A549 (cell line): Measurements from ENCODE around the gene SUN2. TPM values are rescaled to one million over a fixed set of nuclear protein-coding genes. Genes with fewer than 3 reads are reported as not detected.

Source experiments
- ATAC-seq, 2 experiments: fragments of 200-7000 bp in 1 of 2; fragments of >200 bp in 1 of 2; cut with Nextera tagmentation in 1 of 2; cut with Tn5 transposase in 1 of 2; 3 replicates each; pipeline versions ENCODE4 v1.8.0 to v1.9.1; 2018 to 2020; ENCODE audit warnings: mild to moderate bottlenecking in 1 of 2, moderate library complexity in 1 of 2
- CTCF ChIA-PET: fragments of 300-600 bp; sonication (Branson Sonifier 250); formaldehyde crosslinking; extraction: SDS; loops from one replicate; lab custom pipeline; 2021; ENCODE audit warnings: antibody characterized with exemption, inconsistent platforms; lab: Yijun Ruan, JAX
- POLR2A ChIA-PET: fragments of 350-600 bp; formaldehyde crosslinking; extraction: SDS; loops from one replicate; lab custom pipeline; 2021; ENCODE audit warnings: antibody characterized with exemption, inconsistent platforms; lab: Yijun Ruan, JAX
- DNase-seq, 2 experiments: peaks; one replicate each; pipeline versions ENCODE4 v3.0.0 to v3.0.0-alpha.2; 2011 to 2016; ENCODE audit warnings: low read depth in 1 of 2, low spot score in 1 of 2
- FAIRE-seq: peaks from 2 replicates; lab custom pipeline; 2011; peaks lifted over from hg19 to GRCh38; lab: Jason Lieb, UNC
- H3K27ac ChIP-seq, 2 experiments: fragments of >200 bp; sonication (Bioruptor Twin); formaldehyde crosslinking; 3 replicates each; pipeline ENCODE4 v1.5.1; 2016 to 2017
- H3K4me1 ChIP-seq: fragments of >200 bp; sonication (Bioruptor Twin); formaldehyde crosslinking; 3 replicates; pipeline ENCODE4 v1.6.1; 2016
- H3K4me2 ChIP-seq: fragments of >200 bp; sonication (Bioruptor Twin); formaldehyde crosslinking; 3 replicates; pipeline ENCODE4 v1.6.1; 2016
- H3K4me3 ChIP-seq: fragments of >200 bp; sonication (Bioruptor Twin); formaldehyde crosslinking; 3 replicates; pipeline ENCODE4 v1.5.1; 2016
- H3K9me3 ChIP-seq: fragments of >200 bp; sonication (Bioruptor Twin); formaldehyde crosslinking; 3 replicates; pipeline ENCODE4 v1.6.1; 2016
- ATOH8 ChIP-seq: fragments of 250-450 bp; sonication (Bioruptor Pico); IDR thresholded peaks from 2 replicates; pipeline ENCODE4 v1.5.0; 2020; ENCODE audit warnings: low read depth, mild to moderate bottlenecking, moderate library complexity
- BCL3 ChIP-seq: fragments of >200 bp; sonication (Bioruptor Twin); formaldehyde crosslinking; IDR thresholded peaks from 3 replicates; pipeline ENCODE4 v1.6.1; 2016
- CBX2 ChIP-seq: fragments of 200-600 bp; sonication (generic); IDR thresholded peaks from 2 replicates; pipeline ENCODE4 v1.6.1; 2016; ENCODE audit warnings: low read depth, mild to moderate bottlenecking, borderline replicate concordance
- CBX8 ChIP-seq: fragments of 200-600 bp; sonication (generic); IDR thresholded peaks from 2 replicates; pipeline ENCODE4 v1.6.1; 2016
- CEBPB ChIP-seq, 2 experiments: fragments of >200 bp in 1 of 2; sonication (Bioruptor Twin) in 1 of 2; formaldehyde crosslinking in 1 of 2; IDR thresholded peaks; 2 replicates each; pipeline ENCODE4 v1.6.1; 2012 to 2016
- CHD2 ChIP-seq: fragments of 150-350 bp; IDR thresholded peaks from 2 replicates; pipeline ENCODE4 v1.6.1; 2014; ENCODE audit warnings: low read length; ENCODE audit not compliant: partially characterized antibody
- CHD4 ChIP-seq: fragments of 200-600 bp; sonication (generic); IDR thresholded peaks from 2 replicates; pipeline ENCODE4 v1.6.1; 2016; ENCODE audit warnings: antibody characterized with exemption, mild to moderate bottlenecking, borderline replicate concordance
- EHF ChIP-seq: fragments of 250-450 bp; sonication (Bioruptor Pico); IDR thresholded peaks from 2 replicates; pipeline ENCODE4 v1.5.0; 2020; ENCODE audit warnings: mild to moderate bottlenecking
- EHMT2 ChIP-seq: fragments of 200-600 bp; sonication (generic); IDR thresholded peaks from 2 replicates; pipeline ENCODE4 v1.6.1; 2016; ENCODE audit warnings: antibody characterized with exemption, low read depth, mild to moderate bottlenecking, moderate library complexity
- HEYL ChIP-seq: fragments of 250-450 bp; sonication (Bioruptor Pico); IDR thresholded peaks from 2 replicates; pipeline ENCODE4 v1.8.0; 2021; ENCODE audit warnings: mild to moderate bottlenecking, moderate library complexity
- HOXB13 ChIP-seq: fragments of 250-450 bp; sonication (Bioruptor Pico); IDR thresholded peaks from 2 replicates; pipeline ENCODE4 v1.5.0; 2020; ENCODE audit warnings: low read depth, mild to moderate bottlenecking, moderate library complexity
- HOXB5 ChIP-seq: fragments of 250-450 bp; sonication (Bioruptor Pico); IDR thresholded peaks from 2 replicates; pipeline ENCODE4 v1.5.0; 2020; ENCODE audit warnings: mild to moderate bottlenecking, moderate library complexity
- KDM5A ChIP-seq: fragments of 200-600 bp; sonication (generic); IDR thresholded peaks from 2 replicates; pipeline ENCODE4 v1.6.1; 2016; ENCODE audit warnings: antibody characterized with exemption, mild to moderate bottlenecking
- POLR2AphosphoS2 ChIP-seq: conservative IDR thresholded peaks from 2 replicates; pipeline ENCODE4 v1.6.1; 2012; ENCODE audit warnings: low read length, improper control_type of control experiment, inconsistent platforms
- RAD21 ChIP-seq, 2 experiments: fragments of >200 bp in 1 of 2; sonication (Bioruptor Twin) in 1 of 2; formaldehyde crosslinking in 1 of 2; IDR thresholded peaks in 1 of 2; conservative IDR thresholded peaks in 1 of 2; 2 replicates in 1 of 2; 3 replicates in 1 of 2; pipeline ENCODE4 v1.6.1; 2012 to 2018; ENCODE audit warnings: inconsistent platforms in 1 of 2
- TP53 ChIP-seq: fragments of 250-450 bp; sonication (Bioruptor Pico); IDR thresholded peaks from 2 replicates; pipeline ENCODE4 v1.5.0; 2021; ENCODE audit warnings: mild to moderate bottlenecking, moderate library complexity
- WGBS: methylation state at CpG from one replicate; pipeline ENCODE4 v1.1.6; 2017; ENCODE audit errors: missing lambda C conversion rate; 5-methylcytosine and 5-hydroxymethylcytosine counted together
- polyA plus RNA-seq, 4 experiments: library from polyadenylated mRNA; depleted of rRNA in 3 of 4; stranded (reverse); fragments of >200 nt; fragmentation: RNase III in 1 of 4; extraction: RNeasy Plus Mini Kit Qiagen cat#74134 plus additional on column Dnase treatment in 1 of 4; gene quantifications; 2 replicates in 3 of 4; 3 replicates in 1 of 4; pipeline ENCODE4 v1.2.3, GENCODE V29; 2011 to 2017
- TF ChIP-seq, protein P1 (sequence below): IDR thresholded peaks from 2 replicates; pipeline ENCODE4 v1.6.1; 2012; ENCODE audit warnings: low read depth, borderline replicate concordance
- TF ChIP-seq, protein P2 (sequence below): fragments of >200 bp; sonication (Bioruptor Twin); formaldehyde crosslinking; IDR thresholded peaks from 3 replicates; pipeline ENCODE4 v1.5.1; 2016
- TF ChIP-seq, protein P3 (sequence below): IDR thresholded peaks from 2 replicates; pipeline ENCODE4 v1.6.1; 2012

Gene SUN2
- polyA plus RNA-seq, 2 of the 4 experiments (the other 2 are of a cell fraction): 12.6 to 24.0 TPM

GRCh38 chr22:38775656-38776055 is 19.9 kb upstream of the SUN2 start (continued):
- TF ChIP-seq, protein P1, sequence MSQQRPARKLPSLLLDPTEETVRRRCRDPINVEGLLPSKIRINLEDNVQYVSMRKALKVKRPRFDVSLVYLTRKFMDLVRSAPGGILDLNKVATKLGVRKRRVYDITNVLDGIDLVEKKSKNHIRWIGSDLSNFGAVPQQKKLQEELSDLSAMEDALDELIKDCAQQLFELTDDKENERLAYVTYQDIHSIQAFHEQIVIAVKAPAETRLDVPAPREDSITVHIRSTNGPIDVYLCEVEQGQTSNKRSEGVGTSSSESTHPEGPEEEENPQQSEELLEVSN: no peak
- TF ChIP-seq CEBPB (IDR thresholded peaks at IDR 0.05): no peak
- TF ChIP-seq KDM5A: no peak
- no peak for TF ChIP-seq CHD4
- TF ChIP-seq BCL3: no peak

DNA sequence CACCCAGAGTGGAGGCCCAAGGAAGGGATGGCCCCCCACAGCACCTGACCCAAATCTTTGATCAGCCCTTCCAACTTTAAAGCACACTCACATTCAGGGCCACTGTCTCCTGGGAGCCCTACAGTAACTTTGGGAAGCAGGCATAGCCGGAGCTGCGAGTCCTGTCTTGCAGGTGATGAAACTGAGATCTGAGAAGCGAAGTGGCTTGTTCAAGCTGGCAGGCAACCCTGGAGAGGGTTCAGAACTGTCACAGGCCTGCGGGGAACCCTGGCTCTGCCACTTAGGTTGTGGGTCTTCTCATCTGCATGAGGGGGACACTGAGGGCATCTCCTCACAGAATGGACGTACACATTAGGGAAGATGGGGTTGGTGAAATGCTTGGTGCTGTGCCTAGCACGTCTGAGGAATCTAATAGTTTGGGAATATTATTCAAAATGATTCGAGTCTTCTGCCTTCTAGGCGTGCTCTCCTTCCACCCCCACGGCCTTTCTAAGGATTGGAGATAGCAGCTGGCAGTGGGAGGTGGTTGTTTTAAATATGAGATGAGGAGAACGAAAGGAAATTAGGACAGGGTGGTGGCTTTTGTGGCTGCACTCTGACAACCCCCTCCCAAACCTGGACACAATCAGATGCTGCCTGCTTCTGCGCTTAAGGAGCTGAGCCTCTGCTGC is 18.8 kb upstream of the SUN2 start:
- TF ChIP-seq CBX8: no peak
- TF ChIP-seq POLR2AphosphoS2: no peak
- TF ChIP-seq EHF (CRISPR knock-in tag): no peak
- TF ChIP-seq RAD21 (conservative IDR thresholded peaks at IDR 0.05 in 1 of 2, IDR thresholded peaks at IDR 0.05 in 1 of 2): no peak
- TF ChIP-seq, protein P2, sequence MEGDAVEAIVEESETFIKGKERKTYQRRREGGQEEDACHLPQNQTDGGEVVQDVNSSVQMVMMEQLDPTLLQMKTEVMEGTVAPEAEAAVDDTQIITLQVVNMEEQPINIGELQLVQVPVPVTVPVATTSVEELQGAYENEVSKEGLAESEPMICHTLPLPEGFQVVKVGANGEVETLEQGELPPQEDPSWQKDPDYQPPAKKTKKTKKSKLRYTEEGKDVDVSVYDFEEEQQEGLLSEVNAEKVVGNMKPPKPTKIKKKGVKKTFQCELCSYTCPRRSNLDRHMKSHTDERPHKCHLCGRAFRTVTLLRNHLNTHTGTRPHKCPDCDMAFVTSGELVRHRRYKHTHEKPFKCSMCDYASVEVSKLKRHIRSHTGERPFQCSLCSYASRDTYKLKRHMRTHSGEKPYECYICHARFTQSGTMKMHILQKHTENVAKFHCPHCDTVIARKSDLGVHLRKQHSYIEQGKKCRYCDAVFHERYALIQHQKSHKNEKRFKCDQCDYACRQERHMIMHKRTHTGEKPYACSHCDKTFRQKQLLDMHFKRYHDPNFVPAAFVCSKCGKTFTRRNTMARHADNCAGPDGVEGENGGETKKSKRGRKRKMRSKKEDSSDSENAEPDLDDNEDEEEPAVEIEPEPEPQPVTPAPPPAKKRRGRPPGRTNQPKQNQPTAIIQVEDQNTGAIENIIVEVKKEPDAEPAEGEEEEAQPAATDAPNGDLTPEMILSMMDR: no peak
- TF ChIP-seq EHMT2: no peak
- TF ChIP-seq, protein P3, sequence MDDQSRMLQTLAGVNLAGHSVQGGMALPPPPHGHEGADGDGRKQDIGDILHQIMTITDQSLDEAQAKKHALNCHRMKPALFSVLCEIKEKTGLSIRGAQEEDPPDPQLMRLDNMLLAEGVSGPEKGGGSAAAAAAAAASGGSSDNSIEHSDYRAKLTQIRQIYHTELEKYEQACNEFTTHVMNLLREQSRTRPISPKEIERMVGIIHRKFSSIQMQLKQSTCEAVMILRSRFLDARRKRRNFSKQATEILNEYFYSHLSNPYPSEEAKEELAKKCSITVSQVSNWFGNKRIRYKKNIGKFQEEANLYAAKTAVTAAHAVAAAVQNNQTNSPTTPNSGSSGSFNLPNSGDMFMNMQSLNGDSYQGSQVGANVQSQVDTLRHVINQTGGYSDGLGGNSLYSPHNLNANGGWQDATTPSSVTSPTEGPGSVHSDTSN: no peak
- TF ChIP-seq HOXB13: no peak
- TF ChIP-seq HOXB5: no peak
- TF ChIP-seq HEYL (CRISPR knock-in tag): no peak
- no peak for TF ChIP-seq CHD2
- TF ChIP-seq KDM5A: no peak
- no peak for TF ChIP-seq CEBPB (IDR thresholded peaks at IDR 0.05)
- TF ChIP-seq CBX2: no peak
- no peak for TF ChIP-seq ATOH8 (CRISPR knock-in tag)
- TF ChIP-seq TP53 (CRISPR knock-in tag): no peak
- TF ChIP-seq, all 56 proteins: peak for 0
- H3K4me2 ChIP-seq: no peak overlapping the region
- no peak for DNase-seq
- CTCF ChIA-PET: interaction anchor here (0.9 to 1.6 kb wide), 3 partner anchors 8 to 95 kb away, joined by 3 to 4 read pairs (median 3); no protein-coding TSS in a partner anchor
- H3K27ac ChIP-seq: no peak overlapping the region
- no peak for ATAC-seq
- no peaks in the 10 kb centered on the region for H3K4me1 ChIP-seq
- H3K9me3 ChIP-seq: no peaks in the 10 kb centered on the region
- H3K4me3 ChIP-seq: no peak overlapping the region
- no peak for FAIRE-seq
- POLR2A ChIA-PET: no interaction called here
- 60% methylated on average over 11 of the region's 11 CpGs for WGBS
